ENCODE results near the gene RBPJ.

GRCh38 chr4:26369581-26369980 lies 48.8 kb downstream of the RBPJ start:
- no peak for TF ChIP-seq CTCF (conservative IDR thresholded peaks at IDR 0.05; ENCODE audit: low read length)
- TF ChIP-seq EZH2phosphoT487 (IDR thresholded peaks at IDR 0.05; ENCODE audit: borderline replicate concordance, low read depth, low read length): no peak
